NCI-H1092 (cell line): ENCODE data around the gene COLEC12.

Source experiments
- DNase-seq: peaks from one replicate; lab custom pipeline; 2025; lab: John Stamatoyannopoulos, UW

Gene COLEC12

GRCh38 chr18:500632-501405 is at the start of gene COLEC12:
Gene COLEC12 (minus strand): TSS chr18:500701. CDS start chr18:500514, 187 bp downstream.
- DNase-seq: no peak

- no peak for DNase-seq
These were observed 49.5 kb upstream of the COLEC12 start for GRCh38 chr18:549967-550366.

- DNase-seq: no peak
These were observed 43.1 kb upstream of the COLEC12 start for GRCh38 chr18:543447-544078.

GRCh38 chr18:533995-534601 is 33.6 kb upstream of the COLEC12 start:
- no peak for DNase-seq

GRCh38 chr18:532632-533031 is 32.1 kb upstream of the COLEC12 start:
- no peak for DNase-seq

- no peak for DNase-seq
These were observed 31.5 kb upstream of the COLEC12 start for GRCh38 chr18:532018-532417.

- no peak for DNase-seq
These were observed 26.6 kb upstream of the COLEC12 start for GRCh38 chr18:527146-527545.

GRCh38 chr18:526681-527080 is 26.2 kb upstream of the COLEC12 start:
- DNase-seq: no peak

GRCh38 chr18:525036-525797 is 24.7 kb upstream of the COLEC12 start:
- DNase-seq: no peak

GRCh38 chr18:524466-524865 is 24.0 kb upstream of the COLEC12 start:
- no peak for DNase-seq

- no peak for DNase-seq
These were observed 23.1 kb upstream of the COLEC12 start for GRCh38 chr18:523561-523960.

- DNase-seq: no peak
These were observed 18.7 kb upstream of the COLEC12 start for GRCh38 chr18:519019-519879.

GRCh38 chr18:518081-518480 is 17.6 kb upstream of the COLEC12 start:
- no peak for DNase-seq

- no peak for DNase-seq
These were observed 15.3 kb upstream of the COLEC12 start for GRCh38 chr18:515838-516237.

- DNase-seq: no peak
These were observed 14.8 kb upstream of the COLEC12 start for GRCh38 chr18:515156-515815.

- DNase-seq: no peak
These were observed 13.5 kb upstream of the COLEC12 start for GRCh38 chr18:513826-514530.

- no peak for DNase-seq
These were observed 12.5 kb upstream of the COLEC12 start for GRCh38 chr18:512957-513356.

- no peak for DNase-seq
These were observed 8.3 kb upstream of the COLEC12 start for GRCh38 chr18:508835-509234.

- no peak for DNase-seq
These were observed 7.1 kb upstream of the COLEC12 start for GRCh38 chr18:507636-508035.

- DNase-seq: no peak
These were observed 6.3 kb upstream of the COLEC12 start for GRCh38 chr18:506801-507200.
